NT2/D1 (cell line): Measurements from ENCODE around the gene MRPL42.

Experiments
- YY1 ChIP-seq: IDR thresholded peaks from 2 replicates; pipeline ENCODE4 v1.6.1; 2011; ENCODE audit not compliant: insufficient read length, insufficient read depth
- ZNF274 ChIP-seq: IDR thresholded peaks from 2 replicates; pipeline ENCODE4 v1.6.1; 2011; ENCODE audit warnings: mild to moderate bottlenecking, low read depth, low read length

- TF ChIP-seq YY1: no peak
- no peak for TF ChIP-seq ZNF274
Measured at GRCh38 chr12:93530358-93530757, 63.0 kb downstream of the MRPL42 start.
